Measurements from ENCODE around the gene IL19. TPM values are rescaled to one million over a fixed set of nuclear protein-coding genes. Genes with fewer than 3 reads are reported as not detected.

IL19 gene
- total RNA-seq, 4 donors from 2014 or later, result 0.60 TPM; not detected in 3

DNA sequence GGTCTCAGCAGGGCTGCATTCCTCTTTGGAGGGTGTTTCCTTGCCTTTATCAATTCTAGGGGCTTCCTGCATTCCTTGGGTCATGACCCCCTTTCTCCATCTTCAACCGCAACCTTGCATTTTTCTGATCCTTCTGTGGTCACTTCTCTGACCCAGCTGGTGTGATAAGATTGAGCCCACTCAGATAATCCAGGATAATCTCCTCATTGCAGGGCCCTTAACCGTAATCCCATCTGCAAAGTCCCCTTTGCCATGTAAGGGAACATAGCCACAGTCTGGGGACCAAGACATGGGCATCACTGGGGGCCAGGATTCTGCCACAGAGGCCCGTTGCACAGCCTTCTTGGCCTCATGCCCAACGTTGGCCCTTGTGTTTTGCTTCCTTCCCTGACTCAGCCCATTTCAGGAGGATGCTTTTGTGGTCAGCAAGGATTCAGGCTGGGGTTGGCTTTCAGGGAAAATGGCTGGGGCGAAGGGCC lies 35.0 kb upstream of the IL19 start:
- DNase-seq (ENCODE audit: low spot score) (no peak), ATAC-seq (ENCODE audit: low FRiP score) (no peak)
- TF ChIP-seq, protein P1, sequence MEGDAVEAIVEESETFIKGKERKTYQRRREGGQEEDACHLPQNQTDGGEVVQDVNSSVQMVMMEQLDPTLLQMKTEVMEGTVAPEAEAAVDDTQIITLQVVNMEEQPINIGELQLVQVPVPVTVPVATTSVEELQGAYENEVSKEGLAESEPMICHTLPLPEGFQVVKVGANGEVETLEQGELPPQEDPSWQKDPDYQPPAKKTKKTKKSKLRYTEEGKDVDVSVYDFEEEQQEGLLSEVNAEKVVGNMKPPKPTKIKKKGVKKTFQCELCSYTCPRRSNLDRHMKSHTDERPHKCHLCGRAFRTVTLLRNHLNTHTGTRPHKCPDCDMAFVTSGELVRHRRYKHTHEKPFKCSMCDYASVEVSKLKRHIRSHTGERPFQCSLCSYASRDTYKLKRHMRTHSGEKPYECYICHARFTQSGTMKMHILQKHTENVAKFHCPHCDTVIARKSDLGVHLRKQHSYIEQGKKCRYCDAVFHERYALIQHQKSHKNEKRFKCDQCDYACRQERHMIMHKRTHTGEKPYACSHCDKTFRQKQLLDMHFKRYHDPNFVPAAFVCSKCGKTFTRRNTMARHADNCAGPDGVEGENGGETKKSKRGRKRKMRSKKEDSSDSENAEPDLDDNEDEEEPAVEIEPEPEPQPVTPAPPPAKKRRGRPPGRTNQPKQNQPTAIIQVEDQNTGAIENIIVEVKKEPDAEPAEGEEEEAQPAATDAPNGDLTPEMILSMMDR (IDR thresholded peaks at IDR 0.05), result no peak

GRCh38 chr1:206736878-206737728 lies 33.5 kb upstream of the IL19 start:
- no peak for ATAC-seq (ENCODE audit: low FRiP score)
- TF ChIP-seq, protein P1 (IDR thresholded peaks at IDR 0.05), result no peak
- DNase-seq (ENCODE audit: low spot score), result no peak

- ATAC-seq (ENCODE audit: low FRiP score), result peak; percentile 40
- DNase-seq (ENCODE audit: low spot score), result no peak
- TF ChIP-seq, protein P1 (IDR thresholded peaks at IDR 0.05), result no peak
Measured at GRCh38 chr1:206737729-206738201, 32.8 kb upstream of the IL19 start.

- DNase-seq (ENCODE audit: low spot score) (no peak), ATAC-seq (ENCODE audit: low FRiP score) (no peak)
- TF ChIP-seq, protein P1 (IDR thresholded peaks at IDR 0.05), result no peak
Measured at GRCh38 chr1:206738370-206739366, 31.9 kb upstream of the IL19 start.

- DNase-seq (ENCODE audit: low spot score) (no peak), ATAC-seq (ENCODE audit: low FRiP score) (no peak)
- TF ChIP-seq, protein P1 (IDR thresholded peaks at IDR 0.05), result no peak
Measured at GRCh38 chr1:206739411-206740076, 31.0 kb upstream of the IL19 start.

DNA sequence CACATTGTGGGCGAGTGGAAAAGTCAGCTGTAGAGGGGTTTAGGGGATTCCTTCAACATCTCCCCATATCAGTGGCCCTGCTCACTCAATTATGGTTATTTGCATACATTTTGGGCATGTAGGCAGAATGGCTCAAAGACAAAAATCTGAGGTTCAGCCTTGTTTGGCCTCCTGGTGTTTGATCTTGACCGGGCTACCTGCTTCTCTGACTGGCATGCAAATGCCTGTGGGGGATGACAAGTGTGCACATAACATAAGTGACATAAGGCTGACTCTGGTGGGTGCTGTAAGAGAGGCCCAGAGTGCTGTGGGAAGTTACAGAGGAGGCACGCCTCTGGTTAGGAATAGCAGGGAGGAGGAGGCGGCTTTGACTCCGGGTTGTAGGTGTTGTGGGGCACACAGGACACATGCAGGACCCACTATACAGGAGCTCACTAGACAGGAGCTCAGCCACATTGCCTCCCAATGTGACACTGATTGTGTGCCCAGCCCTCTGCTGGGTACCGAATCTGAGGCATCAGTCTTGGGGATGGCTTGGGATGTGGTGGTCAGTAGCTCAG lies 29.4 kb upstream of the IL19 start:
- DNase-seq (ENCODE audit: low spot score), result no peak
- ATAC-seq (ENCODE audit: low FRiP score), result no peak
- TF ChIP-seq, protein P1 (IDR thresholded peaks at IDR 0.05), result no peak

All from omental fat pad (tissue), 4 donors.